Caco-2 (cell line): ENCODE measurements around the gene CDK14. TPM values are rescaled to one million over a fixed set of nuclear protein-coding genes. Genes with fewer than 3 reads are reported as not detected.

ENCODE experiments used
- BruUV-seq: library from RNA; stranded (reverse); fragments of 400-500 nt; replicated peaks from 2 replicates; lab custom pipeline; 2021; lab: Mats Ljungman, UMichigan
- CTCF ChIA-PET: fragments of 300-600 bp; sonication (Branson Sonifier 250); formaldehyde crosslinking; loops from one replicate; lab custom pipeline; 2022; ENCODE audit warnings: antibody characterized with exemption; lab: Charles Lee
- POLR2A ChIA-PET: fragments of 300-600 bp; sonication (Branson Sonifier 250); formaldehyde crosslinking; loops from one replicate; lab custom pipeline; 2022; ENCODE audit warnings: antibody characterized with exemption; lab: Charles Lee
- DNase-seq, 2 experiments: peaks; one replicate each; pipeline versions ENCODE4 v3.0.0 to v3.0.0-alpha.2; 2020 to 2022
- H3K27me3 ChIP-seq: replicated peaks from 2 replicates; pipeline ENCODE4 v1.6.0; 2011; ENCODE audit warnings: low read length; ENCODE audit not compliant: control insufficient read depth, insufficient read depth
- H3K36me3 ChIP-seq: 2 replicates; pipeline ENCODE4 v1.5.1; 2011; ENCODE audit warnings: low read length; ENCODE audit not compliant: control insufficient read depth, insufficient read depth
- H3K4me1 ChIP-seq: fragments of 250-450 bp; sonication (Bioruptor Pico); 2 replicates; pipeline ENCODE4 v1.5.1; 2020; ENCODE audit warnings: mild to moderate bottlenecking
- H3K4me3 ChIP-seq: 2 replicates; pipeline ENCODE4 v1.5.1; 2011; ENCODE audit warnings: low read depth, mild to moderate bottlenecking, control low read depth, low read length
- H3K9me3 ChIP-seq: fragments of 250-450 bp; sonication (Bioruptor Pico); 2 replicates; pipeline ENCODE4 v1.5.1; 2020; ENCODE audit warnings: mild to moderate bottlenecking, moderate library complexity
- H3K27ac Mint-ChIP-seq: one replicate; pipeline ENCODE4 v1.8.0; 2022; ENCODE audit warnings: mixed read lengths; ENCODE audit not compliant: unreplicated experiment
- H3K27me3 Mint-ChIP-seq: one replicate; pipeline ENCODE4 v1.8.0; 2022; ENCODE audit warnings: mixed read lengths; ENCODE audit not compliant: insufficient read depth, unreplicated experiment
- H3K36me3 Mint-ChIP-seq: one replicate; pipeline ENCODE4 v1.8.0; 2022; ENCODE audit warnings: mild to moderate bottlenecking, mixed read lengths; ENCODE audit not compliant: insufficient read depth, unreplicated experiment
- H3K4me1 Mint-ChIP-seq: one replicate; pipeline ENCODE4 v1.8.0; 2022; ENCODE audit warnings: low read depth, mixed read lengths; ENCODE audit not compliant: unreplicated experiment
- H3K4me3 Mint-ChIP-seq: one replicate; pipeline ENCODE4 v1.8.0; 2022; ENCODE audit warnings: mild to moderate bottlenecking, moderate library complexity, mixed read lengths; ENCODE audit not compliant: unreplicated experiment
- H3K9me3 Mint-ChIP-seq: one replicate; pipeline ENCODE4 v1.8.0; 2022; ENCODE audit warnings: mixed read lengths; ENCODE audit not compliant: unreplicated experiment
- intact Hi-C: fragments of 100-400 bp; cut with micrococcal nuclease; formaldehyde crosslinking; loops from one replicate; pipeline ENCODE4 v1.10.0; 2022; ENCODE audit not compliant: unreplicated experiment
- total RNA-seq: library from RNA; stranded (reverse); gene quantifications from 2 replicates; pipeline ENCODE4 v1.2.3, GENCODE V29; 2022
- TF ChIP-seq, protein P1 (sequence below), 2 experiments: fragments of 200-600 bp in 1 of 2; IDR thresholded peaks; 1 replicate in 1 of 2; 2 replicates in 1 of 2; pipeline versions ENCODE4 v1.5.1 to v1.8.0; 2011 to 2022; ENCODE audit warnings: antibody characterized with exemption in 1 of 2, control low read depth in 1 of 2, inconsistent platforms in 1 of 2, low read depth in 1 of 2, low read length in 1 of 2, mild to moderate bottlenecking in 1 of 2, moderate library complexity in 1 of 2; ENCODE audit not compliant: insufficient read depth in 1 of 2, severe bottlenecking in 1 of 2, unreplicated experiment in 1 of 2

CDK14 gene
- total RNA-seq, 1 experiment from 2014 or later, result 18.2 TPM

DNA sequence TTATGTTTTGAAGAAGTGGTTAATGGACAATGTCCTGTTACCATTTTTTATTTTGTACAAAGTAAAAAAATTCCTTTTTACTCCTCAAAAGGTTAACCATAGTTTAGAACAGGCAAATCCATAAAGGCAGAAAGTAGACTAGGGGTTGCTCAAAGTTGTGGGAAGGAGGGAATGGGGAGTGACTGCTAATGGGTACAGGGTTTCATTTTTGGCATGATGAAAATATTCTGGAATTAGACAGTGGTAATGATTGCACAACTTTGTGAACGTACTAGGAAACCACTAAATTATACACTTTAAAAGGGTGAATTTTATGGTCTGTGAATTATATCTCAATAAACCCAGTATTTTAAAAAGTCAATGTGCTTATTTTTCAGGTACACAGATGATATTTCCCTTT, 35.4 kb upstream of the CDK14 start:
- no peak overlapping the region for H3K4me3 ChIP-seq
- Mint-ChIP-seq H3K9me3 (no peaks in the 10 kb centered on the region), H3K4me3 (no peak overlapping the region), H3K27ac (no peak overlapping the region), H3K36me3 (no peaks in the 10 kb centered on the region), H3K27me3 (peaks cover 5% of the 10 kb centered on the region), H3K4me1 (no peaks in the 10 kb centered on the region)
- BruUV-seq, result no TSS peak
- ChIA-PET CTCF (no interaction called here), POLR2A (no interaction called here)
- no peaks in the 10 kb centered on the region for H3K36me3 ChIP-seq
- TF ChIP-seq, protein P1, sequence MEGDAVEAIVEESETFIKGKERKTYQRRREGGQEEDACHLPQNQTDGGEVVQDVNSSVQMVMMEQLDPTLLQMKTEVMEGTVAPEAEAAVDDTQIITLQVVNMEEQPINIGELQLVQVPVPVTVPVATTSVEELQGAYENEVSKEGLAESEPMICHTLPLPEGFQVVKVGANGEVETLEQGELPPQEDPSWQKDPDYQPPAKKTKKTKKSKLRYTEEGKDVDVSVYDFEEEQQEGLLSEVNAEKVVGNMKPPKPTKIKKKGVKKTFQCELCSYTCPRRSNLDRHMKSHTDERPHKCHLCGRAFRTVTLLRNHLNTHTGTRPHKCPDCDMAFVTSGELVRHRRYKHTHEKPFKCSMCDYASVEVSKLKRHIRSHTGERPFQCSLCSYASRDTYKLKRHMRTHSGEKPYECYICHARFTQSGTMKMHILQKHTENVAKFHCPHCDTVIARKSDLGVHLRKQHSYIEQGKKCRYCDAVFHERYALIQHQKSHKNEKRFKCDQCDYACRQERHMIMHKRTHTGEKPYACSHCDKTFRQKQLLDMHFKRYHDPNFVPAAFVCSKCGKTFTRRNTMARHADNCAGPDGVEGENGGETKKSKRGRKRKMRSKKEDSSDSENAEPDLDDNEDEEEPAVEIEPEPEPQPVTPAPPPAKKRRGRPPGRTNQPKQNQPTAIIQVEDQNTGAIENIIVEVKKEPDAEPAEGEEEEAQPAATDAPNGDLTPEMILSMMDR (IDR thresholded peaks at IDR 0.05; ENCODE audit: insufficient read depth in 1 of 2, low read depth in 1 of 2, low read length in 1 of 2, severe bottlenecking in 1 of 2, unreplicated experiment in 1 of 2), result no peak
- no peaks in the 10 kb centered on the region for H3K4me1 ChIP-seq
- no peak for DNase-seq
- no peaks in the 10 kb centered on the region for H3K27me3 ChIP-seq
- H3K9me3 ChIP-seq, result no peaks in the 10 kb centered on the region; the same call in 1 of the 2 replicates
- intact Hi-C loops, result no loop called here

DNA sequence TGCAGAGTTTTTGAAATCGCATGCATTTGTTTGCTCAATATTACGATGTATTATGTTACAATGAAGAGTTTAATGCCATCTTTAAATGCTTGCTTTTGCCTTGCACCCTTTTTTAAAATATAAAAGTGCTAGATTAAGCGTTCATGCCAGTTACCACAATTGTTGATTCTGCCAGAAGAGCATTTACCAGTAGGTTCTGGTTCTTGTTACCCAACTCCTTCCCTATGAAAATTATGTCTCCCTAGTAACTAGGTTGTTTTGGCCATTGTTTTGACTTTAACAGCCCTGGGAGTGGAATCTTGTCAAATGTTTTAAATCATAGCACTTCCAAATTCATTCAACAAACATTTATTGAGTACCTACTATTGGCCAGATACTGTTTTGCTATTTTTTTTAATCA, 32.8 kb upstream of the CDK14 start:
- ChIA-PET CTCF (no interaction called here), POLR2A (no interaction called here)
- TF ChIP-seq, protein P1 (IDR thresholded peaks at IDR 0.05; ENCODE audit: insufficient read depth in 1 of 2, low read depth in 1 of 2, low read length in 1 of 2, severe bottlenecking in 1 of 2, unreplicated experiment in 1 of 2), result no peak
- no peaks in the 10 kb centered on the region for H3K9me3 Mint-ChIP-seq
- H3K4me3 ChIP-seq, result no peak overlapping the region
- BruUV-seq, result no TSS peak
- peaks cover 6% of the 10 kb centered on the region; the same call in 1 of the 2 replicates for H3K4me1 ChIP-seq
- no peak for DNase-seq
- no peaks in the 10 kb centered on the region for H3K36me3 ChIP-seq
- no peaks in the 10 kb centered on the region for H3K27me3 Mint-ChIP-seq
- H3K36me3 Mint-ChIP-seq, result no peaks in the 10 kb centered on the region
- intact Hi-C loops, result no loop called here
- H3K27me3 ChIP-seq, result no peaks in the 10 kb centered on the region
- H3K4me3 Mint-ChIP-seq, result no peak overlapping the region
- H3K4me1 Mint-ChIP-seq, result peaks cover 6% of the 10 kb centered on the region
- no peaks in the 10 kb centered on the region for H3K9me3 ChIP-seq
- H3K27ac Mint-ChIP-seq, result no peak overlapping the region

DNA sequence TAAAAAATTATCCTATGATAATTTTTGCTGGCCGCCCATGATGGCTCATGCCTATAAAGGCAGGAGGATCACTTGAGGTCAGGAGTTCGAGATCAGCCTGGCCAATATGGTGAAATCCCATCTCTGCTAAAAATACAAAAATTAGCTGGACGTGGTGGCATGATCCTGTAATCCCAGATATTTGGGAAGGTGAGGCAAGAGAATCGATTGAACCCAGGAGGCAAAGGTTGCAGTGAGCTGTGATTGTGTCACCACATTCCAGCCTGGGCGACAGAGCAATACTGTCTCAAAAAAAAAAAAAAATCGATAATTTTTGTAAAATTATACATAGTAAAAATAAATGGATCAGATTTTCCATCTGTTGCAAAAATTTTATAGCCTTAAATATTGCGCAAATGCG, 31.7 kb upstream of the CDK14 start:
- H3K4me3 ChIP-seq, result no peak overlapping the region
- Mint-ChIP-seq H3K27me3 (no peaks in the 10 kb centered on the region), H3K4me1 (peaks cover 7% of the 10 kb centered on the region), H3K9me3 (no peaks in the 10 kb centered on the region), H3K27ac (no peak overlapping the region), H3K4me3 (no peak overlapping the region), H3K36me3 (no peaks in the 10 kb centered on the region)
- intact Hi-C loops, result no loop called here
- H3K4me1 ChIP-seq, result peaks cover 8% of the 10 kb centered on the region; the same call in 1 of the 2 replicates
- ChIA-PET CTCF (no interaction called here), POLR2A (no interaction called here)
- no peak for DNase-seq
- no peaks in the 10 kb centered on the region for H3K36me3 ChIP-seq
- no peaks in the 10 kb centered on the region for H3K9me3 ChIP-seq
- H3K27me3 ChIP-seq, result no peaks in the 10 kb centered on the region
- BruUV-seq, result no TSS peak
- TF ChIP-seq, protein P1 (IDR thresholded peaks at IDR 0.05; ENCODE audit: insufficient read depth in 1 of 2, low read depth in 1 of 2, low read length in 1 of 2, severe bottlenecking in 1 of 2, unreplicated experiment in 1 of 2), result no peak
